GM21367 (cell line): Measurements from ENCODE around the gene FRZB.

Source experiments
- ATAC-seq: cut with Tn5 transposase; IDR thresholded peaks from one replicate; pipeline ENCODE4 v1.9.1; 2021; ENCODE audit not compliant: unreplicated experiment

The FRZB gene

GRCh38 chr2:182845794-182846417 is 20.5 kb downstream of the FRZB start:
- ATAC-seq = no peak

DNA sequence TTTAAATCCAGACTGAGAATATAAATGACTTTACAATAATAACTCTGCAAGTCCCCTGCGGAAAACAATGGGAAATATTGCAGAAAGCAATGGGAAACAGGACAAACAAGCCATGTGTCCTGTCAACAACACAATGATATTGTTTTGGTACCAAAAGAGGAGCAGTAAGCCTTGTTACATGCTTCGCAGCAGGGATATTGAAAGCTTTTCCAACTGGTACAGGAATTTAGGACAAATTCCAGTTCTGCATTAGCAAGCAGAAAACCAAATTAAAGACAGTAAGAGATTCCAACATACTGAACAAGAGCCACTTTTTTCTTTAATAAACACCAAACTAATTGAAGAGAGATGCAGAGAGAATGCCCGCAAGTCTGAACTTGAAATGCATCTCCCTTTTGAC is 30.0 kb downstream of the FRZB start:
- no peak for ATAC-seq

- ATAC-seq = no peak
These were observed 32.1 kb downstream of the FRZB start for GRCh38 chr2:182834293-182834692.

GRCh38 chr2:182833084-182833854 is 33.2 kb downstream of the FRZB start:
- ATAC-seq = no peak

DNA sequence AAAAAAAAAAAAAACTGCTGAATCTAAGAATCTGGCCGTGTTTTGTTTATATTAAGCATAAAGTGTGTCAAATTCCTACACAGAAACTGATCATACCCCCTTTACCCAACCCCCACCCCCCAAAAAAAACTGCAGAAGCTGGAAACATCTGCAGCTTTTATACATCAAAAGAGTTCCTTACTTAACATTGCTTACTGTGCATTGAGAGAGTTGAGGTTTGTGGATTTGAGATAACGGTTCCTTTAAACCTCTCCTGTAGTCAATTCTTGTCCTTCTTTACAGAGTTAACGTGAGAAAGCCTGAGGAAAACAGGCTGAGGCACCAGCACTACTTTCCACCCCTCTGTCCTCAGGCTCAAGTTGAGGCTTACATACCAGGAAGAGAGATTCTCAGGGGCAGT is 34.5 kb downstream of the FRZB start:
- ATAC-seq = no peak

DNA sequence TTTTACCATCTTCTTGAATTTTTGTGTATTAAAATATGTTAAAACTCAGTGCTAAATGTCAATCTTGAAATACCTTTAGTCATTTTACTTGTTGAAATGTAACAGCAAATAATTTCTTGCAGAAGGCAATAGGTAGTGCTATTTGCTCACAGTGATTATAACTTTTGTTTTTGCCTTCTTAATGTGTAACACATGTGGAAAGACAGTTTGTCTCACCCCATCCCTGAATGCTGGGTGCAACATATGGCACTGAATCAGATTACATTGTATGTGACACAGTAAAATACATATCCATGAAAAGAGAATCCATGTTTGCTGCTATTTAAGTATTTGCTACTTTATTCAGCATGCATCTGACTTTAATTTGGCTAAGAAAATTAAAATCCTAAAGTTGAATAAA is 35.3 kb downstream of the FRZB start:
- no peak for ATAC-seq

GRCh38 chr2:182827182-182827879 is 39.1 kb downstream of the FRZB start:
- ATAC-seq = no peak

DNA sequence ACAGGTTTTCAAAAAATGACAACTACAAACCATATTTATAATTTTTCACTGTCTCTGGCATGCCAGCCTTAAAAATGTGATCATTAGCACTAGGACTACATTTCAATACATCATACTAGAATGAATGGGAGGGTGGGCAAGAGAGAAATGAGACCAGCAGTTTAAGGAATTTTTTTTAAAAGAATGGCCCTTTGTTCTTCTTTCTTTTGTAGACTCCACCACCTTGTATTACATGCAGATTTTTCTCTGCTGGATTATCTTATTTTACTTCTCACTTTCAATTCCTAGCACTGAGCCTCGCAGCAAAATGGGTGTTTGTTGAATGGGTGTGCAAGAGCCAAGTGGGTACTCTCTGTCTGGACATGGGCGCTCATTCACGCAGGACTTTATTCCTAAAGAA is 39.9 kb downstream of the FRZB start:
- ATAC-seq = no peak

DNA sequence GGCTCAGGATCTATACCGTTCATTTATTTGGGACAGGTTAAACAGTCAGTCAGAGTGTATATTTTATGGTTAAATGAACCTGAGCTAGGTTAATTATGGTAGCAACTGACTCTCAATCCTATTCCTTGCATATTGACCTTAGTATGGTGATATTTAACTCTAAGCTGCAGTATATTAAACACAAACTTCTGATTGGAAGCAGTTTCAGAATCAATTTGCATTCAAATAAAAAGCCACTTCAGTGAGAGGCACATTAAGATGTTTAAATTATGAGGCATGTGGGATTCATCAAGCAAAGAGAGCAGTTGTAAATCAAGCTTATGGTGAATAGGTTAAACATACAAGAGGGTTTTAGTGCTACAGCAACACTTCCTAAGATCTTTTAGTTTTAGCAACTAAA is 40.4 kb downstream of the FRZB start:
- no peak for ATAC-seq

- no peak for ATAC-seq
These were observed 41.7 kb downstream of the FRZB start for GRCh38 chr2:182824767-182825158.

- no peak for ATAC-seq
These were observed 42.2 kb downstream of the FRZB start for GRCh38 chr2:182824056-182824766.

DNA sequence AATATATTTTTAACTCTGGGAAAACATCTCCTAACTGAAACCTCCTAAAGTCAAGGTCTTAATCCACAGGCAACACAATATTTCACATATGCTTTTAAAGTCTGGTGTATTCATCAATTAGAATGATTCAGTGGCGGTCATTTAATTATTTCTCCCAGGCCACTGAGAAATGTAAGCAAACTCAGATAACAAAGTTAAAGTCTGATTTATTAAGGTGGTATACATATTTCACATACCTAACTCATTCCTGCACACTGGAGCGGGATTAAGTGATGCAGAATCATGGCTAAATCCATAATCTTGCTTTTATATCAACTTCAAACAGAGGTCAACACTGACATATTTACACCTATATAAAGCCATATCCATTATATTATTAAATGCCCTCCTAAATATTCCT is 43.7 kb downstream of the FRZB start:
- no peak for ATAC-seq

GRCh38 chr2:182821182-182821581 is 45.3 kb downstream of the FRZB start:
- no peak for ATAC-seq

DNA sequence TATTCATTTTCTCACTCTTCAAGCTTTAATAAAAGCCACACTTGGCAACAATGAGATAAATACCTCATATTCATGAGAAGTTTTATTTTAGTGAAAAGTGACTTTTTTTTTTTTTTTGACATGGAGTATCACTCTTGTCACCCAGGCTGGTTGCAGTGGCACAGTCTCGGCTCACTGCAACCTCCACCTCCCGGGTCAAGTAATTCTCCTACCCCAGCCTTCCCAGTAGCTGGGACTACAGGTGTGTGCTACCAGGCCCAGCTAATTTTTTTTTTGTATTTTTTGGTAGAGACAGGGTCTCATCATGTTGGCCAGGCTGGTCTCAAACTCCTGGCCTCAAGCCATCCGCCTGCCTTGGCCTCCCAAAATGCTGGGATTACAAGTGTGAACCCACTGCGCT is 47.0 kb downstream of the FRZB start:
- ATAC-seq = no peak

DNA sequence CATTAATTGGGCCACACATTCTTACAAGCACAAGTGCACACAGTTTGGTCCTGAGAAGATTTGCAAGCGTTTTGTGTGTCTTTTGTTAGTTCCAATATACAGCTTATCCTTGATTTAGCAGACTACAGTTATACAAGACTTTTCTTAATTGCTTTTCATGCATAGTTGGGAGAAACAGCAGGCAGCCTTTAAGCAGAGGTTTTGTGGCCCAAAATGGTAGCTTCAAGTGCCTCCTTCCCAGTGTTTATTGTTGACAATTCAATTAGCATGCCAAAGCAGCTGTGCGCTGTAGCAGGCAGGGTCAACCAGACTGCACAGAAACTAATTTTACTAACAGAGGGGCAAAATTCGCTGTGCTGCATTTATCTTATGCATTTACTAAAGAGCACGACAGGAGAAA is 47.5 kb downstream of the FRZB start:
- no peak for ATAC-seq

- ATAC-seq = no peak
These were observed 47.9 kb downstream of the FRZB start for GRCh38 chr2:182818501-182818900.

- no peak for ATAC-seq
These were observed 48.9 kb downstream of the FRZB start for GRCh38 chr2:182817558-182817957.

DNA sequence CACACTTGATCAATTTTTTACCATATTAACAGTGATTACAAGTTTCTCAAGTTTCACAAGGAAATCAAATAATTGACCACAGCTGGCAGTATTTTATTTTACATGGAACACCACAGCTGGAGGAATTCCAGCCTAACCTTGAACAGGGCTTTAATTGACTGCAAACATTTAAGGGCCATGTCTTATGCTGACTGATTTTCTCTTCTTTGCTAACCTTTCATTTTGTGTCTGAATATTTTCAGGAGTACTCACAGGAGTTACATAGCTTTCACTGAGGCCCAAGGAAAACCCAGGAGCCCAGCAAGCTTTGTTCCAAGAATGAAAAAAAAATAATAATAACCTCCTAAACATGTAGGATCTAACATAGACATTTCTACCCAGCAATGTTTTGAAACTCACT is 49.6 kb downstream of the FRZB start:
- ATAC-seq = no peak

GRCh38 chr2:182814804-182815203 is 51.6 kb downstream of the FRZB start:
- no peak for ATAC-seq

GRCh38 chr2:182814380-182814779 is 52.1 kb downstream of the FRZB start:
- ATAC-seq = no peak

GRCh38 chr2:182810087-182810486 is 56.4 kb downstream of the FRZB start:
- no peak for ATAC-seq

DNA sequence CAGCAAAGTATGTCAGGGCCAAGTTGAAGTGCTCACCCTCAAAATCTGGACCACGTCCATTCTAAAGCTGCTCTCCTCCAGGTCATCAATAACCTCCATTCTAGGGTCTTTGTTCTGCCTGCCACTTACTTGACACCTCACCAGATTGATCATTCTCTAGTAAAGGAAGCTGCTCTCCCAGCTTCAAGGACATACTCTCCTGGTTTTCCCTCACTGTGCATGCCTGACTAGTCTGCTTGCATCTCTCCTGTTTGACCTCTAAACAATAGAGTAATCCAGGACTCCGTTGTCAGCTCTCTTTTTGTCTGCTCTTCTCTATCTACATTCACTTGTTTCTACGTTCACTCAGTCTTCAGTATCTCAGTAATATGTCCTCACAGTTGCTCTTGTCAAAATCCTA is 59.1 kb downstream of the FRZB start:
- ATAC-seq = no peak
